RCC 7860 (cell line): ENCODE data around the gene RUNX2.
"Not testable (repeated sequence)": the region's sequence is repeated elsewhere in the genome, so short reads cannot be mapped to it uniquely, and the experiment has no call there.

ENCODE experiments used
- DNase-seq: peaks from one replicate; pipeline ENCODE4 v3.0.0-alpha.2; 2015; ENCODE audit warnings: low spot score
- FAIRE-seq: peaks from 2 replicates; lab custom pipeline; 2012; peaks lifted over from hg19 to GRCh38; lab: Jason Lieb, UNC

RUNX2 gene

DNA sequence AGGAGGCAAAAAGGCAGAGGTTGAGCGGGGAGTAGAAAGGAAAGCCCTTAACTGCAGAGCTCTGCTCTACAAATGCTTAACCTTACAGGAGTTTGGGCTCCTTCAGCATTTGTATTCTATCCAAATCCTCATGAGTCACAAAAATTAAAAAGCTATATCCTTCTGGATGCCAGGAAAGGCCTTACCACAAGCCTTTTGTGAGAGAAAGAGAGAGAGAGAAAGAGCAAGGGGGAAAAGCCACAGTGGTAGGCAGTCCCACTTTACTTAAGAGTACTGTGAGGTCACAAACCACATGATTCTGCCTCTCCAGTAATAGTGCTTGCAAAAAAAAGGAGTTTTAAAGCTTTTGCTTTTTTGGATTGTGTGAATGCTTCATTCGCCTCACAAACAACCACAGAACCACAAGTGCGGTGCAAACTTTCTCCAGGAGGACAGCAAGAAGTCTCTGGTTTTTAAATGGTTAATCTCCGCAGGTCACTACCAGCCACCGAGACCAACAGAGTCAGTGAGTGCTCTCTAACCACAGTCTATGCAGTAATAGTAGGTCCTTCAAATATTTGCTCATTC, at the start of gene RUNX2:
Gene RUNX2 (plus strand): TSS at position 375 of the 567 bp plus-strand sequence. CDS start 397 bp downstream, outside the sequence.
- FAIRE-seq: peak; percentile 83
- DNase-seq: peak; percentile 55

DNA sequence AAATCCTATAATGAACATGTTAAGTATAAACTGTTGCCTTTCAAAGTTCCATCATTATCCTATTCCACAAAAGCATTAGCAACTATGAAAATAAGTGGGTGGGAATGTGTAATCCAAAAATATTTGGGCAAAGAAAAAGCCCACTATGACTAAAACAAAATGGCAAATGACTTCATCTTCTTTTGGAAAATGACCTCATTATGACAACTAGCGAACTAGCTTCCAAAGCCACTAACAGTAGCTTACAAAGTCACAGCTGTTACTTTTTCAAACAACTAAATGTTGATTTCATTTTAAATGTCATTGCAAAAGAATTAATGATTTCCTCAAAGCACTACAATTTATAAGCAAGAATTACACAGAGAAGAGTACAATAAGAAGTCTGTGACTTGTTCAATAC, 49.8 kb upstream of the RUNX2 start:
- DNase-seq (no peak), FAIRE-seq (no peak)

DNA sequence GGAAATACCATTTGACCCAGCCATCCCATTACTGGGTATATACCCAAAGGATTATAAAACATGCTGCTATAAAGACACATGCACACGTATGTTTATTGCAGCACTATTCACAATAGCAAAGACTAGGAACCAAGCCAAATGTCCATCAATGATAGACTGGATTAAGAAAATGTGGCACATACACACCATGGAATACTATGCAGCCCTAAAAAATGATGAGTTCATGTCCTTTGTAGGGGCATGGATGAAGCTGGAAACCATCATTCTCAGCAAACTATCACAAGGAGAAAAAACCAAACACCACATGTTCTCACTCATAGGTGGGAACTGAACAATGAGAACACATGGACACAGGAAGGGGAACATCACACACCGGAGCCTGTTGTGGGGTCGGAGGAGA, 41.4 kb upstream of the RUNX2 start:
- FAIRE-seq: not testable (repeated sequence)

GRCh38 chr6:45289751-45290514, 38.2 kb upstream of the RUNX2 start:
- FAIRE-seq (no peak), DNase-seq (no peak)

More for the DNA sequence above, 41.4 kb upstream of the RUNX2 start:
- not testable (repeated sequence) for DNase-seq

GRCh38 chr6:45293306-45293705, 34.8 kb upstream of the RUNX2 start:
- no peak for FAIRE-seq
- no peak for DNase-seq

GRCh38 chr6:45294065-45294701, 33.9 kb upstream of the RUNX2 start:
- not testable (repeated sequence) for DNase-seq, FAIRE-seq

- no peak for FAIRE-seq
- no peak for DNase-seq
These were observed 30.8 kb upstream of the RUNX2 start for GRCh38 chr6:45297320-45297719.

DNA sequence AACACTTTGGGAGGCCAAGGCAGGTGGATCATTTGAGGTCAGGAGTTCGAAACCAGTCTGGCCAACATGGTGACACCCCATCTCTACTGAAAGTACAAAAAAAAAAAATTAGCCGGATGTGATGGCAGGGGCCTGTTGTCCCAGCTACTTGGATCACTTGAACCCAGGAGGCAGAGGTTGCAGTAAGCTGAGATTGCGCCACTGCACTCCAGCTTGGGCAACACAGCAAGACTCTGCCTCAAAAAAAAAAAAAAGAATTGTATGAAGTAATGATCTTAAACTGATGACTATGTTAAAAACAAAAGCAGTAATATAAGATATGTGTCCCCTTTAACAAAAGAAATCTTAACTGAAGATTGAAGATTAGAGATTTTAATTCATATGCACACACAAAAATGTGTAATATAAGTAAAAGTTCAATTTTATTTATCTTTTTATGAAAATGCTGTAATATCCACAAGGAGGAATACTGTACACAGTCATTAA, 29.0 kb upstream of the RUNX2 start:
- FAIRE-seq (no peak), DNase-seq (no peak)

DNA sequence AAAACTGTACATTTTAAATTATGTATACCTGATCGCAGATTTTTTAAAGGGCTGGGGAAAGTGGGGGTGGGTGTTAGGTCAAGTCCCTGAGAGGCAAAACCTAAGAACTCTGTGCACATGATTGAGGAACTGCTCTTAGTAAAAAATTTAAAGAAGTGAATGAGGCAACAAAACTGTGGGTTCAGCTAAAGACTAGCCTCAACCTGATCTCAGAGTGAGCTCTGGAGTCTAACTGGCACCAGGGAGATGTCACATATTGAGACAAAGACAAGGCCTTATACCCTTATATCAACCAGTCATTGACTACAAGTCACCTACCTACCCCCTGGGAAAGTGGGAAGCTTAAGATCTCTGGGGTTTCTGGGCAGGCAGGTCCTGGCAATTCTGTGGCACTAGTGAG, 27.4 kb upstream of the RUNX2 start:
- no peak for FAIRE-seq
- DNase-seq: no peak

DNA sequence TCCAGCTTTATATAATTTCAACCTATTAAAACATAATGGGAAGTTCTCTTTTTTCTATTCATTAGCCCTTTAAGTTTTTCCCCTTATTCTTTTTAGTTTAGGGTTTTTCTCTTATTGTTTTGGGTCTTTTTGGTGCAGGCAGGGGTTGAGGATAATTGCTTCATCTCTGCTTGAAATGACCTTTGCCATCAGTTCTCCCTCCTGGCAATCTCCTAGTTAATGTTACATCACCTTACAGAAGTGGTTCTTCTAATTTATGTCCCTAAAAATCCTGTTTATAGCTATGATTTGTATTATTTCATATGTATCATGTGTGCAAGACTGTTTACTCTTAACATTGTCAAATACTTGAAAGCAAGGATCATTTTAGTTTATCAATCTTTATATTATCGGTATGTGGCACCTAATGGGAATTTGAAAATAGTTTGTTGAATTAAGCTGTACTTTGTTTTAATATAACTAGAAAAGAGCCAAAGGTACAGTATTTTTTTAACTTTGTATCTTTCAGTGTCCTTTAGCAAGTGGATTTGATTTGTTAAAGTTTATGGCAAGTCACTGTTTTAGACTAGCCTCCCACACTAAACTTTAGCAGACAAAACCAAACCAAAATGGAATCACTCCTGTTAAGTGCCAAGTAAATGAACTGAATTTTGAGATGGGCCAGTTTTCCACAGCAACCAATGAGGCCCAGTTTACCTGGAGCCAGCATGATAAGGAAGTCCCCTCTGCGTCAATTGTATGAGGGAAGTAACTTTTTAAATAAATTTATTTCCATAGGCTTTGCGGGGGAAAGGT, 26.6 kb upstream of the RUNX2 start:
- no peak for FAIRE-seq
- DNase-seq: no peak

GRCh38 chr6:45302832-45303231, 25.3 kb upstream of the RUNX2 start:
- DNase-seq (no peak), FAIRE-seq (no peak)

DNA sequence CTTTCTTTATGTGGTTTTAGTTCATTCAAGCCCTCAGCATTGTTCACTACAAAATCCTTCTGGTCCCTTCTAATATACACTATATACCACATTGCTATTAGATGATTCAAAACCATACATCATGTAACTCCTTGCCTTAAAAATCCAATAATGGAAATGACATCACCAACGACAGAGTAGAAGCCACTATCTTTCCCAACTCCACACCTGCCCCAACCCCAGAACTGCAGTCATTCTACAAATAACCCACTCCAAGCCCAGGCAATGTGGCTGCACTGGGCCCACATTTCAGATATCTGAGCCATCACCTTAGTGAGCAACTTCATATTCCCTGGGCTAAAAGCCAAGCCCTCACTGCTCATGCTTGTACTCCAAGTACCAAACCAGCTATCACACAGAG, 22.6 kb upstream of the RUNX2 start:
- DNase-seq: no peak
- no peak for FAIRE-seq

GRCh38 chr6:45310118-45310788, 17.9 kb upstream of the RUNX2 start:
- FAIRE-seq: no peak
- no peak for DNase-seq

DNA sequence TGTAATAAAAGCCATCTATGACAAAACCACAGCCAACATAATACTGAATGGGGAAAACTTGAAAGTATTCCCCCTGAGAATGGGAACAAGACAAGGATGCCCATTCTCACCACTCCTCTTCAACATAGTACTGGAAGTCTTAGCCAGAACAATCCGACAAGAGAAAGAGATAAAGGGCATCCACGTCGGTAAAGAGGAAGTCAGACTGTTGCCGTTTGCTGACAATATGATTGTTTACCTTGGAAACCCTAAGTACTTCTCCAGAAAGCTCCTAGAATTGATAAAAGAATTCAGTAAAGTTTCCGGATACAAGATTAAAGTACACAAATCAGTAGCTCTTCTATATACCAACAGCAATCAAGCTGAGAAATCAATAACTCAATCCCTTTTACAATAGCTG, 14.0 kb upstream of the RUNX2 start:
- no peak for DNase-seq
- no peak for FAIRE-seq

DNA sequence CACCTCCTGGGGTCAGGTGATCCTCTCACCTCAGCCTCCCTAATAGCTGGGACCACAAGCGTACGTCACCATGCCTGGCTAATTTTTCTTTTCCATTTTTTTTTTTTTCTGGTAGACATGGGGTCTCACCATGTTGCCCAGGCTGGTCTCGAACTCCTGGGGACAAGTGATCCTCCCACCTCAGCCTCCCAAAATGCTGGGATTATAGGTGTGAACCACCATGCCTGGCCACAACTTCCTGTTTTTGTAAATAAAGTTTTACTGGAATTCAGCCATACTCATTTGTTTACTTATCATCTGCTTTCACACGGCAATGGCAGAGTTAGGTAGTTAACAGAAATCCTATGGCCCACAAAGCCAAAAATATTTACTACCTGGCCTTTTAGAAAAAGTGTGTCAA, 7.8 kb upstream of the RUNX2 start:
- DNase-seq (no peak), FAIRE-seq (no peak)

DNA sequence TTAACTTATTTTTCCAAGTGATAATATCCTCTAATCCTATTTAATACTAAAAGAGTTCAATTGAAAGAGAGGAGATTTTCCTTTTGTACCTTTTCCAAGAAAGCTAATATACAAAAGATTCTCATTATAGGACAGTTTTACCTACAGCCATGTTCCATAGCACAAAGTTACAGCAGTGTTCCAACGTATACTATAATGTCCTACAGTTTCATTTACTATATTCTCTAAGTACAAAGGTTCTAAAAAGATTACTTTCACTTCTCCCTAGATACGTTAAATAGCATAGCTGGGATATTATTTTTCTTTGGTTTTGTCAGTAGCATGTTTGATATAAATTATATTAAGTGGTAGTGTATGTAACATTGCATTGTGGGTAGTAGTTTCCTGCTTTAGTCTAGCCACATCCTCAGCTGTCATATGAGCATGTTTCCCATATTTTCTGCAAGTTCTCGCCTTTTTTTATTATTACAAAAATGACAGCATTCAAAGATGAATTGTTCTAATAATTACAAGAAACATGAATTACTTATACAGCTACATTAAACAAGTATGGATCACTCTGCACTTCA, 4.4 kb upstream of the RUNX2 start:
- FAIRE-seq (no peak), DNase-seq (no peak)

GRCh38 chr6:45326698-45327417, 1.3 kb upstream of the RUNX2 start:
- FAIRE-seq: no peak
- no peak for DNase-seq

DNA sequence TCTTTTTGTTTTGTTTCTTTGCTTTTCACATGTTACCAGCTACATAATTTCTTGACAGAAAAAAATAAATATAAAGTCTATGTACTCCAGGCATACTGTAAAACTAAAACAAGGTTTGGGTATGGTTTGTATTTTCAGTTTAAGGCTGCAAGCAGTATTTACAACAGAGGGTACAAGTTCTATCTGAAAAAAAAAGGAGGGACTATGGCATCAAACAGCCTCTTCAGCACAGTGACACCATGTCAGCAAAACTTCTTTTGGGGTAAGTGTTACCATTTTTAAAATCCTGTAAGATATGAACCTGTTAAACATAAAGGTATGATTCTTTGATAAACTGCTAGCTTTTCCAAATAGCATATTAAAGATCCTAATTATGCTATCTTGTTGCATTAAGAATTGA, 393 bp downstream of the RUNX2 start:
- FAIRE-seq (no peak), DNase-seq (no peak)

- FAIRE-seq (no peak), DNase-seq (no peak)
These were observed 16.8 kb downstream of the RUNX2 start for GRCh38 chr6:45344900-45345299.
